HS-5 (cell line): ENCODE data around the gene VPS37C.
"Not testable (repeated sequence)": the region's sequence is repeated elsewhere in the genome, so short reads cannot be mapped to it uniquely, and the experiment has no call there.

ENCODE experiments used
- DNase-seq: peaks from one replicate; pipeline ENCODE4 v3.0.0-alpha.2; 2012; ENCODE audit warnings: low read depth

Gene VPS37C

GRCh38 chr11:61161190-61162091 is at the start of gene VPS37C:
Gene VPS37C, minus strand, starts transcription at chr11:61161426. Its CDS starts 22,597 bp downstream, at chr11:61138829.
- no peak for DNase-seq

DNA sequence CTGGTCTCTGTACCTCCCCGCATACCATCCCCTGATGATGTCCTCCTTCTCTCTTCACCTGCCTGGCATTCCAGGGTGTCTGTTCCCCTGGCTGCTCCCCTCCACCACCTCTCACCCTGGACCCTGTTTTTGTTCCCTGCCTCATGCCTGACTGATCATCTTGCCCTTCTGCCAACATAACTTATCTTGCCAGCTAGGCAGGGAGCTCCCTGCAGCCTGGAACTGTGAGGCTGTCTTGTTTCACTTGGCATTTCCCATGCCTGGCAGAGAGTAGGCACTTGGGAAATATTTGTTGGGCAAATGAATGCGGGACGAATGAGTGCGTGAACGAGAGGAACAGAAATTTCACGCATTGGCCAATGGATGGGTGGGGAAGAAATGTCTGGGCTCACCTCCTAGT is 49.4 kb upstream of the VPS37C start:
- DNase-seq, result not testable (repeated sequence)

GRCh38 chr11:61207636-61208310 is 46.5 kb upstream of the VPS37C start:
- DNase-seq, result not testable (repeated sequence)

GRCh38 chr11:61204502-61205059 is 43.4 kb upstream of the VPS37C start:
- not testable (repeated sequence) for DNase-seq

DNA sequence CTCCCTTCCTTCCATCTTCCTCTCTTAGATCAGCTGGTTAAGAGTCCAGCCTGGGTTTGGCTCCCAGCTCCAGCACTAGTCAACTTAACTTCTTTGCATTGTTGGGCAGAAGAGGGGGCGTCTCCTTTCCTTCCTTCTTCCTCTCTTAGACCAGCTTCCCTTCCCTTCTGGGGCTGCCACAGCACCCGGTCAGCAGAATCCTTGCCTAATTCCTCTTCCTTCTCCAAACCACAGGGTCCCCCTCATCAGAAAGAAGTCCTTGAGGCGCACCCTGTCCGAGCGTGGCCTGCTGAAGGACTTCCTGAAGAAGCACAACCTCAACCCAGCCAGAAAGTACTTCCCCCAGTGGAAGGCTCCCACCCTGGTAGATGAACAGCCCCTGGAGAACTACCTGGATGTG is 42.6 kb upstream of the VPS37C start:
- DNase-seq, result not testable (repeated sequence)

DNA sequence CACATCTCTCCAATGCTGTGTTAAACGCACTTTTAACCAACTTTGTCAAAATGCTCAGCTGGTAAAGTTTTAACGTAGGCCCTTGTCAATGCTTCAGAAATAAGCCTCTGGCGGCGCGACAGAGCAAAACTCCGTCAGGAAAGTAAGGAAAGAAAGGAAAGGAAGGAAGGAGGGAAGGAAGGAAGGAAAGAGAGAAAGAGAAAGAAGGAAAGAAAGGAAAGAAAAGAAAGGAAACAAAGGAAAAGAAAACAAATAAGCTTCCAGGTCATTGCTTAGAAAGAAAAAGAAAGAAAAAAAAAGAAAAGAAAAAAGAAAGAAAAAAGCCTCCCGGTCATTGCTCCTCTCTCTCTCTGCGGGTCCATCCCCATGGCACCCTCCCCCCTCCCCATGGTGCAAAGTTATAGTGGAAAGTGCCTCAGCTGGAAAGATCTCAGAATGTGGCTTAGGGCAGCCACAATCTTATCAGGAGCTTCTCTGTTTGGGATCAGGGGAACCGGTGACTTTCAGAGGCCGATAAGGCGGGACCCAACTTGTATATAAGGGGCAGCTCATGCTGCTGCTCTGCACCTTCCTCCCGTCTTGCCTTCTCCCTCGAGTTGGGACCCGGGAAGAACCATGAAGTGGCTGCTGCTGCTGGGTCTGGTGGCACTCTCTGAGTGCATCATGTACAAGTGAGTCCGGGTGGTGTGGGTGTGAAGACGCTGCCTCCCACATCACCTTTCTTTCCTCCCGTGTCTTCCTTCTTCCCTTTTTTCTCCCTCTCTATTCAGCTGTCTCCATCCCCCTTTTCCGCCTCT is 41.9 kb upstream of the VPS37C start, which contains the start of gene PGA3:
Gene PGA3 (plus strand): TSS at position 566 of the 797 bp plus-strand sequence. CDS start 50 bp downstream, at position 616.
- not testable (repeated sequence) for DNase-seq

GRCh38 chr11:61201476-61201875 is 40.2 kb upstream of the VPS37C start:
- no peak for DNase-seq

- DNase-seq, result no peak
Observed at GRCh38 chr11:61198948-61199523, 37.8 kb upstream of the VPS37C start.

DNA sequence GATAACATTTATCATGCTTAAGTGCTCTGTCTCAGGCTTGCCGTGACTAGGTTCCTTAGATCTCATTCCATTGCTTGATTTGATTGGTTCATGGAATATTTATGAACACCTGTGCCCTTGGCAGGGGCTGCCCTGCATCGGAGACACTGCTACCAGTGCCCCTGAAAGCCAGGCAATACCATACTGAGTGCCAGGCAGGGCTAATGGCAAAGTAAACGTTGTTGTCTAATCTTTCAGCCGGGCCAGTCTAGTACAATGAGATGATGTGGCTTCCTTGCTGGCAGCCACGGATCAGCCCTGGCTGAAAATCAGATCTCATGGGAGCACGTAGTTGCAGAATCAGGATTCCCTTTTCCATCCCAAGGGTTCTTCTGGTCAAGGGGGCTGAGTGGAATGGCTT is 37.1 kb upstream of the VPS37C start:
- no peak for DNase-seq

DNA sequence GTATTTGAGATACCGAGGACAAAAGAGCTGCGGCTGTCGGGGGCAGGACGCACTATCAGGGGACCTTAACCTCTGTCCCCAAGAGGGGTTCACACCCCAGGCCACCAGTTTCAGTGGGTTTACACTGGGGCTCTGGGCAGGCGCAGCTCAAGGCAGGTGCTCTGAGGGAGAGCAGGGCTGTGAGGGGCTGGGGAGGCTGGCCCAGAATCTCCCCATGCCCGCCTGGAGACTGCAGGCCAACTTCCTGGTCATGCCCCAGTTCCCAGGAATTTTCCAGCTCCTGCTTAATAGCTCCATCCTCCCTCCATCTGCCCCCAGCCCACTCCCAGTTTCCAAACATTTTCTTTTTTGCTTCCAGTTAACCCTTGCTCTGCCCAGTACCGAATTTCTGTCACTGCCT is 34.5 kb upstream of the VPS37C start:
- no peak for DNase-seq

DNA sequence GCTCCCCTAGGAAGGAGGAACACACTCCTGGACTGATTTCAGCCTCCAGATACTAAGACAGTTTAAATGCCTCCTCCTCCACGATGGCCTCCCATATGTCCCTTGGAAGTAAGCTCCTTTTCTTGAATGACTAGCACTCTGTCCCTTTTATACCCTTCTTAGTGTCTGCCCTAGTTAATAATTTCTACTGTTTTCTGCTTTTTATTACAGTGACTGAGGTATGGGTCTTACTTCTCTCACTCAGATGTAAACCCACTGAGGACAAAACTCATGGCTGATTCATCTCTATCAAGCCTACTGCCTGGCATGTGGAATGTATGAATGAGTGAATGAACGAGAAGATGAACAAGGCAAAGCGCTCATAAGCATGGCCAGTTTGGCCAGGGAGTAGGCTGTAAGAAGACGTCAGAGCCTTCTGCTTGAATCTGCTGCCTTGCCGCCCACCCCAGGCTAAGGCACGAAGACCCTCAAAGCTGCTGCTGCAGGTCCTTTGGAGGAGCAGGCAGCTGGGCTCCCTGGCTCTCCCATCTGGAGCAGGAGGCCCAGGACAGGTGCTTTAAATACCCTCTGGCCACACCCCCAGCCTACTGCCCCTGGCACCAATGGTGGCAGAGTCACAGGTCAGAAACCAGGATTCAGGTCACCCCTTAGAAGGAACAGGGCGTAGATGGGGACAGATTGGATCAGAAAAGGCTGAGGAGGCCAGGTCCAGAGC is 33.9 kb upstream of the VPS37C start:
- DNase-seq, result no peak

GRCh38 chr11:61194169-61194671 is 33.0 kb upstream of the VPS37C start:
- no peak for DNase-seq

DNA sequence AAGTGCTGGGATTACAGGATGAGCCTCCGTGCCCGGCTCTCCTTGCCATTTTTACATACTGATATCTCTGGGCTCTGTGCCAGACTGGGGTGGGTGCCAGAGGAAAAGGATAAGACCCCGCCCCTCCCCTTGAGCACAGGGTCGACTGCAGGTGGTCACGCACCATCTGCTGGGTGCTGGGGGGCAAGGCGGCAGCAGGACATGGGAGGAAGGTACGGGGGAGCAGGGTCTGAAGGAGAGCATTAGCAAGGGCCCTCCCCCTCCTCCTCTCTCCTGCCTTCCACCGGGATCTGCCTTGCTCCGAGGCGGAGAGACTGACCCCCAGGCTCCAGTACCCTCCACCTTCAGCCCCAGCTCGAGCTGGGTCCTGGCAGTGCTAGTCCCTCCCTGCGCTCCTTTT is 32.4 kb upstream of the VPS37C start:
- no peak for DNase-seq

- no peak for DNase-seq
Observed at GRCh38 chr11:61189933-61190332, 28.7 kb upstream of the VPS37C start.

GRCh38 chr11:61187505-61188130 is 26.4 kb upstream of the VPS37C start:
- peak; percentile 40 for DNase-seq

DNA sequence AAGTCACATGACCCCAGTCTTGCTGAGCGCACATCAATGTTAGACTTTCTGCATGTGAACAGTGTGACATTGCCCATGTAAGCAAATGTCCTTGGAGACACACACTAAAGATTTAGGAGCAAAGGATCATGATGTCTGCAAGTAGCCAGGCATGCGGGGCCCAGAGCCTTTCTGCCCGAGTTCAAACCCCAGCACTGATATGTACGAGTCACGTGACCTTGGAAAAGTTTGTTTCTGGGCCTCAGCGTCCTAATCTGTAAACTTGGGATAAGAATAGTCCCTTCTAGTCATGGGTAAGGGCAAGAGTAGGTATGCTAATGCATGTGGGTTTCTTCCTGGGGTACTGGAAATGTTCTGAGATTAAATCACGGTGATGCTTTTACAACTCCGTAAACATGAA is 25.3 kb upstream of the VPS37C start:
- DNase-seq, result no peak

GRCh38 chr11:61183645-61184044 is 22.4 kb upstream of the VPS37C start:
- DNase-seq, result no peak

DNA sequence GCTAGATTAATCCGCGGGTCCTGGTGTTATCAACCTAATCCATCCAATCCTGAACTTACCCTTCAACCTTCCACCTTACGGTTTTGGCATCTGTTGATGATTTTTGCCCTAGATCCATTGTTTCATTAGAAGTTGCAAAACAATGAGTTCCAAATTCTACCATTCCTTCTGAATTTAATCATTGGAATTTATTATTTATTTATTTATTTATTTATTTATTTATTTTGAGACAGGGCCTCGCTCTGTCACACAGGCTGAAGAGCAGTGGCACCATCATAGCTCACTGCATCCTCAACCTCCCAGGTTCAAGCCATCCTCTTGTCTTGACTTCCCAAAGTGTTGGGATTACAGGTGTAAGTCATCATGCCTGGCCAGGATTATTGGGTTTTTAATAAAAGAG is 20.3 kb upstream of the VPS37C start:
- no peak for DNase-seq

GRCh38 chr11:61180205-61180604 is 19.0 kb upstream of the VPS37C start:
- not testable (repeated sequence) for DNase-seq

DNA sequence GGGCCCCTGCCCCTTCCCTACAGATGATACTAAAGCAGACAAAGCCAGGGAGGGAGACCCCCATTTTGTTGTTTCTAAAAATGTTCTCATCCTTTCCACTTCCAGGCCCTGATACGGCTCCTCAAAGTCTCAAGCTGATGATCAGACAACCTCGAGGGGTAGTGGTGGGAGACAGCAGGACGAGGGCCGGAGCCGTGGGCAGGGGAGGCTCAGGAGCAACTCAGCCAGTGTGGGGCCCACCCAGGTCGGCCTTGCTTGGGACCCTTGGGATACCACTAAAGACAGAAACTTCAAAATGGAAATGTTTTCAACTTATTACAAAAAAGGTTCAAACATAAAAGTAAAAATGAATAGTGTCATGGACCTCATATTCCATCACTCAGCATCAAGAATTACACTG is 15.2 kb upstream of the VPS37C start:
- no peak for DNase-seq
